Activated CD4-positive, alpha-beta T cell treated with anti-CD3 and anti-CD28 coated beads, Interleukin-2, amount 50 U/mL, for 1 hour (primary cell): ENCODE results near the gene NR2F2.

Source experiments
- DNase-seq: peaks from one replicate; pipeline ENCODE4 v3.0.0-alpha.2; 2020

Gene NR2F2

GRCh38 chr15:96355568-96356187 is 25.2 kb downstream of the NR2F2 start:
- DNase-seq: no peak

DNA sequence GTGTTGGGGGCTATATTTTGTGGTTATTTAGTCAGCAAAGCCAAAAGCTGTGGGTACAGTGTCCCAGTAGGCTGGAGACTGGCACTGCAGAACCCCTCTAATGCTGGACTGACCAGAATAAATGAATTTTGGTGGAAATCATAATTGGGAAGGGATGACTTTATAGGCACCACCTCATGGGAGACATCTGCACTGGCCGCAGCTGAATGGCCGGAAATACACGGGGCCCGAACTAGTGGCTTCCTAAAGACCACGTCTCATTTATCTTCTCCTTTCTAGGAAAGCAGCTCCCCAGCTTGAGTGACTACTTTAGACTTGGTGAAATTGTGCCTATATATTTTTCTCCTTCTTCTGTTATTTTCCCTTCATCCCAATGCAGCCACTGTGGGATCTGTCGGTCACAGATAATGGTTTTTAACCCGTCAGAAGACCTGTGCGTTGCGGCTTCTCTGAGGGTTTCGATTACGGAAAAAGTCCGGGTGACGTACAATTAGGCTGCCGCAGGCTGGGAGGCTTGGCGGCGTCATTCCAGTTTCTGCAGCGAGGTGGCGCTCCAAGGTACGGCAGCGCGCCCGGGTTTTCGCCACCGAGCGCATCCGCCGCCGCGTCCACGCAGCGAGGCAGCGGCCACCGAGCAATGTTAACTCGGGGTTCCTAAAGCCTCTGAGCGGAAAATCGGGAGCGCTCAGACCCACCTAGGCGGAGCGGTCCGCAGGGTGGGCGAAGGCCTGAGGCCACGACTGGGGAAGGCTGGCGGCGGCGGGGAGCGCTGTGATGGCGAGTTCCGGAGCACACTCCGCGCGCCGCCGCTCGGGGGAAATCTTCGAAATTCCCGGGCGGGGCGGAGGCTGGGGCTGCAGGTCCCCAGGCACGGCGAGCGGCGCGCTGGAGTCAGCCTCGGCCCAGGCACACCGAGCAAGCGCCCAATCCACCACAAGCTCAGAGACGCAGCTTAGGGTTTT is 26.3 kb downstream of the NR2F2 start:
- peak; percentile 59 for DNase-seq

DNA sequence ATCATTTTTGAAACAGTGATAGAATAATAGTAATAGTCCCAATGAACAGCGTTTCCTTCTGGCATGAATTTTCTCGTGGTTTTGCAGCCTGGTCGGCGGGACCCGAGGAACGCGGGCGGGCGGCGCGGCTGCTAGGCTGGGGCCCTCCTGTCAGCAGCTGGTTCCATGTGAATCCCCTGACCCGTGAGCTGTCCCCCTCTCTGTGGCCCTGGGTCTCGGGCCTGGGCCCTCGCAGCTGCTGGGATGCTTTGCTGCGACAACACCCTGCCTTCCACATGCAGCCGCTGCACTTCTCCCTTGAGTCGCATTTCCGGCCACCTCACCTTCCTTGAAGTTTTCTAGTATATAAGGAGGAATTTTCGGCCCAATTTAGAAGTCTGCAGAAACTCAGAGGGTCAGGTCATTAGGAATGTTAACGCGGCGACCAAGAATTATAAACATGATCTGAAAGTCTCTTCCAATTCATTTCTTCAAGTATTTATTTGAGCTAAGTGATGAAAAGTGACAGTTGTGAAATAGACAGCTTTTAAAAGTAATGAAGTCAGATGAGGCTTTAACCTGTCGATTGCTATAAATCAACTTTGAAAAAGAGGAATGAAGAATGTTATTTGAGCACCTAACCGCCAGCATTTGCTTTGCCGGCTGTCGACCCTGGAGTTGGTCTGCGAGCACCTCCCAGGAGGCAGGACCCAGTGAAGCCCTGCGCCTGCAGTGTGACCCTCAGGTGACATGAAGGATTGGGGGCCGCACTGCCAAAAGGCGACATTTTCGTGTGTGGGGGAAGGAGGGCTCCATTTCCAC is 27.7 kb downstream of the NR2F2 start:
- no peak for DNase-seq

GRCh38 chr15:96358821-96359615 is 28.5 kb downstream of the NR2F2 start:
- no peak for DNase-seq

GRCh38 chr15:96359616-96360521 is 29.4 kb downstream of the NR2F2 start:
- DNase-seq: no peak

DNA sequence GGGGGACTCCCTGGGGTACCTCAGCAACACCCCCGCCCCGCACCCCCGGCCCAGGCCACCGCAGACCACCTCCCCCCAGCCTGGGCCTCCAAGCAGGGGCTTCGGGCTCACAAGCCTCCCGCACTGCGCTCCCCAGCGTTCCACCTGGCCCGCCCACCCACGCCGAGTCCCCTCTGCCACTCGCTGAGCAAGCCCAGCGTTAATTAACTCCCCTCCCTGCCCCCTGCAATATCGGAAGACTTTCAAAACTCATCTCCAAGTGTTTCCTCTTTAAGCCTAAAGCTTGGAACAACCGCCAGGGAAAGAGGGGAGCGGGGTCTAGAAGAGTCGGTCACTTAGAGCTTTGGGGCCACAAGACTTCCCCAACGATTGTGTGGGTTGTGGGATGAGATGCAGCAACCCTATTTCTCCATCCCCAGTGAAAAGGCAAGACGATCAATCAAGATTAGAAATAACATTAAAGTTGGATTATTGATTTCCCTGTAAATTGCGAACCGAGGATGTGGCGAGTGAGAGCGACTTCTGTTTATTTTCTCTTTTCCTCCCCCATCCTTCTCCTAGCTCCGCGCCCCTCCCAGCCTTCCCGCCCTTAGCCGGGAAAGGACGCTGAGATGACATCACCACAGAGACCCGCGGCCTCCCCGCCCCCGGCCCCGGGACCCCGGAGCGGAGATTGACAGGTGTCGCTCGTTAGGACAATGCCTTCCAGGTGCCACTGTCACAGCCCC is 30.2 kb downstream of the NR2F2 start:
- DNase-seq: no peak

DNA sequence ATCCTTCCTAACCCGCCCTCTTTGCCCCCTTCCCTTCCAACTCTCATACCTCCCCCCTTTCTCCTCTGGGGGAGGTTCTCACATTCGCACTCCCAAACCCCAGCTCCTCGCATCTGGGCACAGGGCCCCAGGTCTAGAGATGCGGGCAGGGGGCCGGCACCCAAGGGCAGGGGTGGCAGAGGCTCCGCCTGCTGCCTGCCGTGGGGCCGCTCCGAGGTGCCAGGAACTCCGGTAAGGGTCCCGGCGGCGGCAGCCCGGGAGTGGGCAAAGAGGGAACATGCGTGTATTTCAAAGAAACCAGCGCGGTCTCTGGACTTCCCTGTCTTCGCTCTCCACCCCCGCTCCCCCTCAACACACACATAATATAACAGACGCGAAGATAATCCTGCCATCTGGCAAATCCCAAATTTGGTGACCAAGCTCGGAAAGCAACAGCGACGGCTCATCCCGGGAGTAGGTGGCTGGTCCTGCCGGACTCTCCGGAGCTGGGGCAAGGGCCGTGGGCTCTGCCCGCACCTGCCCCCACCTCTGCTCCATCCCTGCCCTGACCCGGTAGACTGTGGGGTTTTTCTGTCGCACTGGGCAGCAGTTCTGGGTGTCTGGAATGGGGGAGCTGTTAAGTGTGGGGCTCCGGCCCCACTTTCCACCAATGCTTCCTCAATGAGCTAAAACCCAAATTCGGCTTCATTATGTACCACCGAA is 31.0 kb downstream of the NR2F2 start:
- no peak for DNase-seq

DNA sequence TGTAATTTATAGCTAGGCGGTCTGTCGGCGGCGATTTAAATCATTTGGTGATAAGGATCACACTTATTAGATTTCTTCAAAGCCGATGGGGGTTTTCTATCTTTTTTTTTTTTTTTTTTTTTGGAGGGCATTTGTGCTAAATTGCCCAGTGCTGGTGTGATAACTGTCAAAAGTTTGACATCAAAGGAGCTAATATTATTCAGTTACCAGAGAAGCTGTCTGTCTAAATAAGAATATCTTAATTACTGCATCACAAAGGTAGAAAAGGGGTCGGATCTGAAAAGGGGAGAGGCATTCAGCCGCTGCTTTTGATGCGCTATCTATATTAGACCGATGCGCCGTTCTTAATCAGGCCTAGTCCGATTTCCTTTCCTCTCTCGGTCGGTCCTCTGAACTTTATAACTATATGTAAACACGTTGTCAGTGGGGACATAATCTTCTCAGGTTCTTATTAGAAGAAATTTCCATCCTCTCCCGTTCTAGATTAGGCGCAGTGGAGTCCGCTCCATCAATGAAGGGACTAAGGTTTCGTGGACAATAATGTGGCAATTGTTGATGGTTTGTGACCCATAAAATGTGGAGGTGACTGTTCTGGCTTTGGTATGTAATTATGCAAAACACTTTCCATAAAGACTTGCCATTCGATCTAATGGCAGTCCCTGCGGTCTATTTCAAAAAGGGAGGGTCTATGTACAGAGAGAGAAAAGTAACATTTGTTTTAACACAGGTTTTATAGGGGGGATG is 31.7 kb downstream of the NR2F2 start:
- no peak for DNase-seq

DNA sequence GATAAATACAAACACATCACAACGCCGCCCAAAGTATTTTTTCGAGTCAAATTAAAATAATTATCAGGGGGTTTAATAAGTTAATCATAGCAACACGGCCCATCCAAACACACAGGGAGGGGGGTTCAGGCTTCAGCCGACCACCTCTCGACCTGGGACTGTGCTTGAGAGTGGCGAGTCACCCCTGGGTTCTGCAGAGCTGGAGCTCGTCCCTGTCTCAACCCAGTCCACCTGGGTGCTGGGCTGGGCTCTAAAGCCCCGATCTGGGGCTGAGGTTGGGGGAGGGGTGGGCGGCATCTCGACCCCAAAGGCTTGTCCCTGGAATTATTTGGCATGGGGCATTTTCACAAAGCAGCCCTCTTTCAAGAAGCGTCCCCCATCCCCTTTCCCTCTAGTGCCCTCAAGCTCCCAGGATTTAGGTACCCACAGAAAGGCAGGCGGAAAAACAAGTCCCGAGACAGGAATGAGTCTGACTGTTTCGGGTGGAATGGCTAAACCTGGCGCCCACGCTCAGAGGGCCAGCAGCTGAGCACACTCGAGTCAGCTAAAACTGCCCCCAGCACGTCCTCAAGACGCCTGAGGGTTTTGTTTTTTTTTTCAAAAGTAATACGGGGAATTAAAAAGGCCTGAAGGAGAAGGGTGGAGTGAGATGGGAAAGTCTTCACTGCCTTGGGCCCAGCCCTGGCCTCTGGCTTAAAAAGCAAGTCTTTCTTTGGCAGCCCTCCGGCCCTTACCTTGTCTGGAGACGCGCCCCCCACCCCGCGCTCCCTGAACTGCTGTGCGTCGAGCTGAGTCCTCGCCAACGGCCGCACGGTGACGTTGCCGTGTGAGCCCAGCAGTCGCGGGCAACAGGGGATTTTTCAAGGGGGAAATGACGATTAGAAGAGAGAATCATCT is 32.5 kb downstream of the NR2F2 start:
- DNase-seq: no peak

GRCh38 chr15:96363707-96364106 is 33.2 kb downstream of the NR2F2 start:
- no peak for DNase-seq

- DNase-seq: no peak
These were observed 35.5 kb downstream of the NR2F2 start for GRCh38 chr15:96365781-96366525.

- no peak for DNase-seq
These were observed 36.0 kb downstream of the NR2F2 start for GRCh38 chr15:96366526-96366877.

- DNase-seq: no peak
These were observed 37.1 kb downstream of the NR2F2 start for GRCh38 chr15:96367311-96368200.

- DNase-seq: no peak
These were observed 38.9 kb downstream of the NR2F2 start for GRCh38 chr15:96369351-96369750.

DNA sequence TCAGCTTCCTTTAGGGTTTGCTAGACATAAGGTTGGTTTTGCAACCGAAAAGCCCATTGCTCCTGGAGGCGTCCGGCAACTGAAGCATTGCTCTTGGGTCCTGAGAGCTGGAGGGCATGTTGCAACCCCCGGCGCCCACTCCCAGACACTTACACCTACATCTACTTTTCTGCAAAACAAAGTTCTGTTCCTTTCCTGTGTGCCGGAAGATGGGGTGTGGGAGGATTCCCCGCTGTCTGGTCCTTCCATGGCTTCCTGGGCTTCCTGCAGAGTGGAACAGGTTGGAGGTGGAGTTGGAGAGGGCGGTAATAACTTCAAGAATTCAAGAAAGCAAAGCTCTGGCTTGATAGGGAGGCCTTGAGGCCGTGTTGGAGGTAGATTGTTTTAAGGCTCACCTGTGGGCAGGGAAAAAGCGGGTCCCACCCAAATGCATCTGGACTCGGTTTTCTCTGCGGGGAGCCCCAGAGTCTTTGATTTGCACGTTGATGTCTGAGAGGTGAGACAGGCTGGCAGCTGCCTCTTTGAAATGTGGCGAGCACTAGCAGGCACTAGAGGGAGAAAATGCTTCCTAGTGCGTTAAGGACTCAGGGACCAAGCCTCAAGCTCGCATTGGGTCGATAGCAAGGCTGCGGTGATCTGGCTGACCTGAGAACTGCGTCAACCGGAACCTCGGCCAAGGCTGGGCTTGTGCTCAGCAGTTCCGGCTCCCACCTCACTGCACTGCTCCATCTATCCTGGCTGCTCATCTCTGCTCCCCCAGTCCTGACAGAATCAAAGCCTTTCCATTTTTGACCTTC is 39.5 kb downstream of the NR2F2 start:
- DNase-seq: no peak

- DNase-seq: no peak
These were observed 42.1 kb downstream of the NR2F2 start for GRCh38 chr15:96372554-96372953.
